GM12864 (cell line): ENCODE data around the gene SCN2B.

Experiments
- DNase-seq: peaks from one replicate; pipeline ENCODE4 v3.0.0-alpha.2; 2011; ENCODE audit warnings: low read depth
- H3K4me3 ChIP-seq: 2 replicates; pipeline ENCODE4 v1.5.1; 2011; ENCODE audit warnings: mild to moderate bottlenecking, low read depth, low read length, control low read depth
- CTCF ChIP-seq: IDR thresholded peaks from 2 replicates; pipeline ENCODE4 v1.5.1; 2011; ENCODE audit warnings: low read depth, mild to moderate bottlenecking, moderate library complexity, low read length, control low read depth, inconsistent platforms; ENCODE audit errors: missing control alignments

SCN2B gene

DNA sequence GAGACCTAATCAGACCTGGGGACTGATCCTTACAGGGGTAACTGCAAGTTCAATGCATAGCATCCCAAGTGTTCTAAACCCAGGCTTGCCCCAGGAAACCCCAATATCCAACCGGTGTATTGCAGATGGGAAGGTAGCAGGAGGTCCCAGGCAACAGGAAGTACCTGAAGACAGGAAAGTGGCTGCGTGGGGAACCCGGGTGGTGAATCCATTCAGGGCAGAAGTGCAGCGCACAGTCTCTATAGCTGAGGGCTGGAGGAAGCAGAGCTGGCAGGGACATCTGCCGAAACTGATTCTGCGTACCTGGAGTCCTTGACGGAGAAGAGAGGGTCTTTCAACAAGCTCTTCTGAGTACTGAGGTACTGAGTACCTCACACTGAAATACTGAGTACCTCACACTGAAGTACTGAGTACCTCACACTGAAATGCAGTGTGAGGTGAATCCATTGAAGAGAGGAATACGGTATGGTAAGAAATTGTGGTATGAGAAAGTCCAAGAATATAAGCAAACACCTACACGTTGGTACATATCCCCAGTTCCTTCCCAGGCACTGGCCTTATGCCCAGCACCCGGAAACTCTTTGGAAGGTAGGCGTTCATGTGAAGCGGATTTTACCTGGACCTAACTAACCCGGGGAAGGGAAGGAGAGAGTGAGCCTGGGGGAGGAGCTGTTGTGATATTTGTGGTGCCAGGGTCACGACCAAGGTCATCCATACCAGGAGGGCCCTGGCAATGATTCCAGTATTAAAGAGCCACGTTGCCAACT lies 43.9 kb downstream of the SCN2B start:
- H3K4me3 ChIP-seq = no peak overlapping the region
- no peak for TF ChIP-seq CTCF
- DNase-seq = no peak

- H3K4me3 ChIP-seq = no peak overlapping the region
- no peak for DNase-seq
- no peak for TF ChIP-seq CTCF
Observed at GRCh38 chr11:118129471-118130172, 46.8 kb downstream of the SCN2B start.

DNA sequence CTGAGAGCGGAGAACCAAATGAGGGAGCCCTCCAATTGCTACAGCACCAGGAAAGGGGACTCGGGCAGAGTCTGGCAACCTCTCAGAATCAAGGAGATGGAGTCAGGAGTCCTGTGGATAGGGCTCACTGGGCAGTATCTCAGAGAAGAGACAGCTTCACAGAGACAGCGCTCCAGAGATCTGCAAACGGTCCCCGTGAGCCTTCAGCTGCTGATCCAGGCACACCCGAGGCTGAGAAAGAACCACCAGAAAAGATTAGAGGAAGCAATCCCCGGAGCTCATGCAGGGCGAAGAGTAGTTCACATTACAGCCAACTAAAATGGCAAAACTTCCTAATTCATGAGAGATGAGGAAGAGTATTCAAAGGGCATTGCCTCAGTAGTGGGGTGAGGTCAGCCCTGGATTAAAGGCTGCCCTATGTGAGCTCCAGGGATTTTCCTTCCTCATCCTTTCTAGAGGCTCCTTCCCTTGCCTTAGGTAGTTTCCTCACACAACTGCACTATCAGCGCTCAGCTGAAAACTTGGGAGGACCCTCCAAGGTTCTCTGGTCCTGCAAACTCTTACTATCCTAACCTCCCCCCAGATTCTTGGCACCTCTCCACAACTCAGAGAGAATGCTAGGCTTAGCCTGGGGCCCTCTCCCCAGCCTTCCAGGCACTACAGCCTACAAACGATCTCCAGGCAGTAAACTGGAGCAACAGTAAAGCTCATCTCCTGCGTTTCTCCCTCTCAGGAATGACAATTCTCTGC lies 47.5 kb downstream of the SCN2B start:
- DNase-seq = no peak
- H3K4me3 ChIP-seq = no peak overlapping the region
- no peak for TF ChIP-seq CTCF

- no peak for DNase-seq
- no peak overlapping the region for H3K4me3 ChIP-seq
- no peak for TF ChIP-seq CTCF
Observed at GRCh38 chr11:118128310-118128709, 48.1 kb downstream of the SCN2B start.

GRCh38 chr11:118126082-118126838 lies 50.2 kb downstream of the SCN2B start:
- no peak for TF ChIP-seq CTCF
- no peak for DNase-seq
- no peak overlapping the region for H3K4me3 ChIP-seq

DNA sequence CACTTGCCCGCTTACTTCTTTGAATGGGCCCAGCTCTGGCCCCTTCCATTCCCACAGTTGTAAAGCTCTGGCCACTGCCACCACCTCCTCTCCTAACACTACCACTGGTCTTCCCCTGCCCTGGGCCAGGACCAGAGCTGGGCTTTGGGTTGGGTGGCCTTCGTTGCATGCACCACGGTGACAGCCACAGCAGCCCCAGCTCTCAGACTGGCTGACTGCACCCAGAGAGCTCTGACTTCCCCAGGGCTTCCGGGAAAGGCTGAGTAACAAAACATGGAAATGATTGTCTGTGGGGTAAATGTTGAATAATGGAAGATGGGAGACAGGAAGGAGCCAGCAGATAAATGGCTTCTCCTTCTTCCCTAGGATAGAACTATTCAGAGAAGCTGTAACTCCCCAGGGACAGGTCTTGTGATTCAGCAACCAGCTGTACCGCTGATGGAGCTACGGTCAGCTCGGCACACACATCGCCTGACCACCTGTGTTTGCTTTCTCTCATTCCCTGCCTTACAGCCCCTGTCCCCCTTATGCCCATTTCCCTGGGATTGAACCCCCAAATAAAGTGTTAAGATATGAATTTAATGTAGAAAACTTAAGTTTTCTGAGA lies 51.4 kb downstream of the SCN2B start:
- no peak overlapping the region for H3K4me3 ChIP-seq
- TF ChIP-seq CTCF = no peak
- DNase-seq = no peak
